A673 (cell line): ENCODE results near the gene ZNF124.

Experiments
- EZH2 ChIP-seq: fragments of 200-600 bp; sonication (generic); IDR thresholded peaks from 2 replicates; pipeline ENCODE4 v1.6.1; 2017; ENCODE audit warnings: borderline replicate concordance, low read depth, mild to moderate bottlenecking, mixed read lengths, antibody characterized with exemption, low read length; ENCODE audit not compliant: poor library complexity, severe bottlenecking
- TF ChIP-seq, protein P1 (sequence below): fragments of 300-800, 200-600 bp; sonication (generic); conservative IDR thresholded peaks from 2 replicates; pipeline ENCODE4 v1.5.1; 2017; ENCODE audit warnings: low read depth, mild to moderate bottlenecking, antibody characterized with exemption, low read length, moderate library complexity, mixed read lengths

GRCh38 chr1:247175458-247175857 lies 3.6 kb upstream of the ZNF124 start:
- TF ChIP-seq, protein P1, sequence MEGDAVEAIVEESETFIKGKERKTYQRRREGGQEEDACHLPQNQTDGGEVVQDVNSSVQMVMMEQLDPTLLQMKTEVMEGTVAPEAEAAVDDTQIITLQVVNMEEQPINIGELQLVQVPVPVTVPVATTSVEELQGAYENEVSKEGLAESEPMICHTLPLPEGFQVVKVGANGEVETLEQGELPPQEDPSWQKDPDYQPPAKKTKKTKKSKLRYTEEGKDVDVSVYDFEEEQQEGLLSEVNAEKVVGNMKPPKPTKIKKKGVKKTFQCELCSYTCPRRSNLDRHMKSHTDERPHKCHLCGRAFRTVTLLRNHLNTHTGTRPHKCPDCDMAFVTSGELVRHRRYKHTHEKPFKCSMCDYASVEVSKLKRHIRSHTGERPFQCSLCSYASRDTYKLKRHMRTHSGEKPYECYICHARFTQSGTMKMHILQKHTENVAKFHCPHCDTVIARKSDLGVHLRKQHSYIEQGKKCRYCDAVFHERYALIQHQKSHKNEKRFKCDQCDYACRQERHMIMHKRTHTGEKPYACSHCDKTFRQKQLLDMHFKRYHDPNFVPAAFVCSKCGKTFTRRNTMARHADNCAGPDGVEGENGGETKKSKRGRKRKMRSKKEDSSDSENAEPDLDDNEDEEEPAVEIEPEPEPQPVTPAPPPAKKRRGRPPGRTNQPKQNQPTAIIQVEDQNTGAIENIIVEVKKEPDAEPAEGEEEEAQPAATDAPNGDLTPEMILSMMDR, result no peak
- no peak for TF ChIP-seq EZH2
